Measurements from ENCODE around the gene NEMP2.

Gene NEMP2

GRCh38 chr2:190455358-190456095, 79.0 kb downstream of the NEMP2 start:
- Histone ChIP-seq H3K9me3 (ENCODE audit: control insufficient read depth, insufficient read depth, low read length) (no peaks in the 10 kb centered on the region), H3F3A (ENCODE audit: control insufficient read depth, insufficient read depth) (no peaks in the 10 kb centered on the region), H4K20me1 (ENCODE audit: control insufficient read depth, insufficient read depth, low read depth, low read length) (no peaks in the 10 kb centered on the region), H3K4me1 (ENCODE audit: control insufficient read depth, low read length) (no peaks in the 10 kb centered on the region), H3K9me2 (replicated peaks; ENCODE audit: control insufficient read depth, low read length) (no peaks in the 10 kb centered on the region), H3K4me3 (ENCODE audit: low read length) (no peak overlapping the region), H3K27ac (ENCODE audit: low read depth, low read length) (no peak overlapping the region), H3K36me3 (ENCODE audit: control insufficient read depth, low read length) (no peaks in the 10 kb centered on the region), H3K4me2 (ENCODE audit: low read length) (no peak overlapping the region), H3K79me2 (ENCODE audit: control insufficient read depth, low read length) (peaks cover 9% of the 10 kb centered on the region), H3K27me3 (ENCODE audit: control insufficient read depth, low read length) (no peaks in the 10 kb centered on the region)
- TF ChIP-seq CTCF (IDR thresholded peaks at IDR 0.05; ENCODE audit: low read depth, low read length, poor library complexity, severe bottlenecking), result no peak
- no peak for TF ChIP-seq EZH2phosphoT487 (IDR thresholded peaks at IDR 0.05; ENCODE audit: borderline replicate concordance, low read length)

GRCh38 chr2:190454795-190455194, 79.7 kb downstream of the NEMP2 start:
- Histone ChIP-seq H3K79me2 (ENCODE audit: control insufficient read depth, low read length) (peaks cover 8% of the 10 kb centered on the region), H3K9me3 (ENCODE audit: control insufficient read depth, insufficient read depth, low read length) (no peaks in the 10 kb centered on the region), H4K20me1 (ENCODE audit: control insufficient read depth, insufficient read depth, low read depth, low read length) (no peaks in the 10 kb centered on the region), H3K4me1 (ENCODE audit: control insufficient read depth, low read length) (no peaks in the 10 kb centered on the region), H3K27ac (ENCODE audit: low read depth, low read length) (no peak overlapping the region), H3K27me3 (ENCODE audit: control insufficient read depth, low read length) (no peaks in the 10 kb centered on the region), H3K9me2 (replicated peaks; ENCODE audit: control insufficient read depth, low read length) (no peaks in the 10 kb centered on the region), H3K4me3 (ENCODE audit: low read length) (no peak overlapping the region), H3K36me3 (ENCODE audit: control insufficient read depth, low read length) (no peaks in the 10 kb centered on the region), H3K4me2 (ENCODE audit: low read length) (no peak overlapping the region), H3F3A (ENCODE audit: control insufficient read depth, insufficient read depth) (no peaks in the 10 kb centered on the region)
- TF ChIP-seq EZH2phosphoT487 (IDR thresholded peaks at IDR 0.05; ENCODE audit: borderline replicate concordance, low read length) (no peak), CTCF (IDR thresholded peaks at IDR 0.05; ENCODE audit: low read depth, low read length, poor library complexity, severe bottlenecking) (no peak)

All from DOHH2 (cell line).